IMR-90 (cell line): ENCODE measurements around the gene ZNF26. TPM values are rescaled to one million over a fixed set of nuclear protein-coding genes. Genes with fewer than 3 reads are reported as not detected.

ENCODE experiments used
- ATAC-seq: fragments of 200-7000 bp; cut with Tn5 transposase; 2 replicates; pipeline ENCODE4 v1.9.1; 2020; ENCODE audit warnings: low read depth, mild to moderate bottlenecking, moderate library complexity
- BruUV-seq: library from RNA; stranded (reverse); fragments of 400-500 nt; replicated peaks from 2 replicates; lab custom pipeline; 2021; lab: Mats Ljungman, UMichigan
- CTCF ChIA-PET: fragments of 300-600 bp; formaldehyde crosslinking; extraction: SDS; loops from one replicate; lab custom pipeline; 2021; ENCODE audit warnings: antibody characterized with exemption; lab: Yijun Ruan, JAX
- POLR2A ChIA-PET: fragments of 300-600 bp; sonication (Branson Sonifier 250); formaldehyde crosslinking; loops from one replicate; lab custom pipeline; 2022; ENCODE audit warnings: antibody characterized with exemption; ENCODE audit not compliant: unreplicated experiment; lab: Charles Lee
- DNase-seq: peaks from one replicate; pipeline ENCODE4 v3.0.0; 2013
- H2AFZ ChIP-seq: replicated peaks from 2 replicates; pipeline ENCODE3; 2013; ENCODE audit warnings: low read length, mild to moderate bottlenecking; ENCODE audit not compliant: poor library complexity
- H2AK5ac ChIP-seq: 2 replicates; pipeline ENCODE4 v1.6.1; 2013; ENCODE audit warnings: low read depth, low read length, inconsistent platforms
- H2AK9ac ChIP-seq: replicated peaks from 2 replicates; pipeline ENCODE3; 2013; ENCODE audit warnings: mild to moderate bottlenecking, low read depth, low read length, moderate library complexity; ENCODE audit not compliant: poor library complexity
- H2BK120ac ChIP-seq: 2 replicates; pipeline ENCODE4 v1.6.1; 2013; ENCODE audit warnings: low read depth, low read length, inconsistent platforms
- H2BK15ac ChIP-seq: 3 replicates; pipeline ENCODE4 v1.6.1; 2013; ENCODE audit warnings: low read depth, low read length, inconsistent platforms
- H2BK20ac ChIP-seq: 2 replicates; pipeline ENCODE4 v1.6.1; 2013; ENCODE audit warnings: low read depth, mild to moderate bottlenecking, inconsistent platforms, low read length, moderate library complexity
- H2BK5ac ChIP-seq: 2 replicates; pipeline ENCODE4 v1.6.1; 2013; ENCODE audit warnings: mild to moderate bottlenecking, low read depth, low read length, inconsistent platforms; ENCODE audit not compliant: poor library complexity, severe bottlenecking
- H3K14ac ChIP-seq: replicated peaks from 2 replicates; pipeline ENCODE4 v1.6.1; 2013; ENCODE audit warnings: low read depth, low read length, inconsistent platforms
- H3K18ac ChIP-seq: 2 replicates; pipeline ENCODE4 v1.6.1; 2013; ENCODE audit warnings: low read depth, low read length, control low read depth
- H3K23ac ChIP-seq: 2 replicates; pipeline ENCODE4 v1.6.1; 2013; ENCODE audit warnings: low read depth, low read length, inconsistent platforms
- H3K27ac ChIP-seq: 2 replicates; pipeline ENCODE4 v1.5.1; 2013; ENCODE audit warnings: mild to moderate bottlenecking, control low read depth, low read length; ENCODE audit not compliant: insufficient read depth
- H3K27me3 ChIP-seq: 2 replicates; pipeline ENCODE4 v1.6.1; 2013; ENCODE audit warnings: low read length; ENCODE audit not compliant: control insufficient read depth, insufficient read depth
- H3K36me3 ChIP-seq: 2 replicates; pipeline ENCODE4 v1.6.1; 2013; ENCODE audit warnings: low read length, mixed read lengths; ENCODE audit not compliant: control insufficient read depth, insufficient read depth
- H3K4ac ChIP-seq: 2 replicates; pipeline ENCODE4 v1.6.1; 2013; ENCODE audit warnings: low read depth, low read length, inconsistent platforms
- H3K4me1 ChIP-seq: 2 replicates; pipeline ENCODE4 v1.6.1; 2013; ENCODE audit warnings: low read length, mixed read lengths; ENCODE audit not compliant: control insufficient read depth, insufficient read depth
- H3K4me2 ChIP-seq: 2 replicates; pipeline ENCODE4 v1.6.1; 2013; ENCODE audit warnings: low read depth, mild to moderate bottlenecking, control low read depth, low read length, moderate library complexity
- H3K4me3 ChIP-seq: 2 replicates; pipeline ENCODE4 v1.5.1; 2013; ENCODE audit warnings: low read depth, mild to moderate bottlenecking, control low read depth, low read length, moderate library complexity; ENCODE audit not compliant: insufficient read depth
- H3K56ac ChIP-seq: 2 replicates; pipeline ENCODE4 v1.6.1; 2013; ENCODE audit warnings: low read length, inconsistent platforms; ENCODE audit not compliant: insufficient read depth; ENCODE audit errors: extremely low read depth
- H3K79me1 ChIP-seq, 2 experiments: 2 replicates each; pipeline ENCODE4 v1.6.1; 2013; ENCODE audit warnings: low read length in 2 of 2, inconsistent platforms in 1 of 2, low read depth in 1 of 2
- H3K9ac ChIP-seq: 2 replicates; pipeline ENCODE4 v1.6.1; 2013; ENCODE audit warnings: low read depth, low read length, control low read depth
- H3K9me1 ChIP-seq: 2 replicates; pipeline ENCODE4 v1.6.1; 2013; ENCODE audit warnings: low read length, inconsistent platforms; ENCODE audit not compliant: insufficient read depth
- H3K9me3 ChIP-seq: 2 replicates; pipeline ENCODE4 v1.6.1; 2013; ENCODE audit warnings: low read length; ENCODE audit not compliant: control insufficient read depth, insufficient read depth
- H4K20me1 ChIP-seq: 2 replicates; pipeline ENCODE4 v1.6.1; 2013; ENCODE audit warnings: low read length, inconsistent platforms; ENCODE audit not compliant: insufficient read depth
- H4K5ac ChIP-seq: 2 replicates; pipeline ENCODE4 v1.6.1; 2013; ENCODE audit warnings: mild to moderate bottlenecking, low read depth, low read length, control low read depth
- H4K8ac ChIP-seq, 2 experiments: 2 replicates each; pipeline ENCODE4 v1.6.1; 2013; ENCODE audit warnings: low read depth in 2 of 2, low read length in 2 of 2, control low read depth in 1 of 2, inconsistent platforms in 1 of 2
- H4K91ac ChIP-seq: 2 replicates; pipeline ENCODE4 v1.6.1; 2013; ENCODE audit warnings: low read depth, low read length, inconsistent platforms; ENCODE audit not compliant: insufficient read depth
- CEBPB ChIP-seq: IDR thresholded peaks from 2 replicates; pipeline ENCODE4 v1.6.1; 2012; ENCODE audit warnings: low read depth, low read length, improper control_type of control experiment
- CHD1 ChIP-seq: IDR thresholded peaks from 2 replicates; pipeline ENCODE4 v1.6.1; 2012; ENCODE audit warnings: low read depth, low read length, improper control_type of control experiment
- CTCF ChIP-seq: conservative IDR thresholded peaks from 2 replicates; pipeline ENCODE4 v1.5.1; 2012; ENCODE audit warnings: mild to moderate bottlenecking, low read depth, low read length, improper control_type of control experiment
- ELK1 ChIP-seq: fragments of 150-350 bp; IDR thresholded peaks from 2 replicates; pipeline ENCODE4 v1.6.1; 2016; ENCODE audit warnings: low read depth, mild to moderate bottlenecking, low read length, moderate library complexity, borderline replicate concordance
- FOS ChIP-seq: fragments of 150-350 bp; IDR thresholded peaks from 2 replicates; pipeline ENCODE4 v1.6.1; 2016; ENCODE audit warnings: low read depth, low read length
- MAFK ChIP-seq: IDR thresholded peaks from 2 replicates; pipeline ENCODE4 v1.6.1; 2012; ENCODE audit warnings: low read depth, low read length, improper control_type of control experiment
- MAZ ChIP-seq: IDR thresholded peaks from 2 replicates; pipeline ENCODE4 v1.6.1; 2012; ENCODE audit warnings: low read depth, mild to moderate bottlenecking, low read length, improper control_type of control experiment, moderate library complexity, borderline replicate concordance
- MXI1 ChIP-seq: IDR thresholded peaks from 2 replicates; pipeline ENCODE4 v1.6.1; 2012; ENCODE audit warnings: low read depth, mild to moderate bottlenecking, low read length, moderate library complexity, borderline replicate concordance
- POLR2A ChIP-seq: IDR thresholded peaks from 2 replicates; pipeline ENCODE4 v1.6.1; 2012; ENCODE audit warnings: mild to moderate bottlenecking, low read depth, low read length
- RAD21 ChIP-seq: IDR thresholded peaks from 2 replicates; pipeline ENCODE4 v1.6.1; 2012; ENCODE audit warnings: low read length, improper control_type of control experiment
- RCOR1 ChIP-seq: IDR thresholded peaks from 2 replicates; pipeline ENCODE4 v1.6.1; 2012; ENCODE audit warnings: mild to moderate bottlenecking, low read length, improper control_type of control experiment; ENCODE audit not compliant: insufficient replicate concordance
- SMC3 ChIP-seq: fragments of 150-350 bp; IDR thresholded peaks from 2 replicates; pipeline ENCODE4 v1.6.1; 2016; ENCODE audit warnings: low read depth, mild to moderate bottlenecking, antibody characterized with exemption, low read length, moderate library complexity
- USF2 ChIP-seq: fragments of 150-350 bp; IDR thresholded peaks from 2 replicates; pipeline ENCODE4 v1.6.1; 2017; ENCODE audit warnings: mild to moderate bottlenecking, antibody characterized with exemption, low read length, low read depth
- WGBS, 2 experiments: methylation state at CpG; one replicate each; pipeline versions ENCODE4 v1.1.5 to v1.1.7; 2013; ENCODE audit warnings: missing lambda C conversion rate in 2 of 2; ENCODE audit not compliant: insufficient read length in 1 of 2; ENCODE audit errors: extremely low coverage in 2 of 2; 5-methylcytosine and 5-hydroxymethylcytosine counted together
- dilution Hi-C: fragments of 300-500 bp; cut with HindIII; formaldehyde crosslinking; loops from one replicate; pipeline ENCODE4 v1.14.3; 2018; ENCODE audit warnings: low sequenced_read_pairs; ENCODE audit not compliant: unreplicated experiment
- in situ Hi-C: fragments of 300-500 bp; cut with MboI; formaldehyde crosslinking; loops from 3 replicates; pipeline ENCODE4 v1.14.3; 2019; ENCODE audit warnings: low sequenced_read_pairs, inconsistent platforms, mixed read lengths
- intact Hi-C: fragments of 100-400 bp; cut with micrococcal nuclease; formaldehyde crosslinking; loops from 2 replicates; pipeline ENCODE4 v1.10.0; 2022
- polyA plus RNA-seq, 3 experiments: library from polyadenylated mRNA; depleted of rRNA; stranded (reverse); fragments of >200 nt; gene quantifications; 2 replicates each; pipeline ENCODE4 v1.2.3, GENCODE V29; 2012; ENCODE audit warnings: low replicate concordance in 1 of 3
- total RNA-seq: library from RNA; depleted of rRNA; stranded (reverse); fragments of >200 nt; gene quantifications from 2 replicates; pipeline ENCODE4 v1.2.3, GENCODE V29; 2012

Gene ZNF26
- total and polyA plus RNA-seq, 2 of the 4 experiments (the other 2 are of a cell fraction), result 6.3 to 11.8 TPM

GRCh38 chr12:133037207-133038005, 51.2 kb downstream of the ZNF26 start, which contains the start of gene ZNF84:
Gene ZNF84 (plus strand): TSS chr12:133037509. CDS start chr12:133041468, 3,959 bp downstream.
- CTCF ChIA-PET, result no interaction called here
- Histone ChIP-seq H4K8ac (peak within 1 kb of the TSS in 1 of 2 experiments; percentile 90; a peak in 2 of 4 replicates), H3K4me2 (peak within 1 kb of the TSS; percentile 83), H3K27ac (peak within 1 kb of the TSS; percentile 61), H3K36me3 (peaks cover 16% of the 10 kb centered on the region), H2BK20ac (no peak within 1 kb of the TSS), H3K9me1 (no peaks in the 10 kb centered on the region), H3K4me3 (peak within 1 kb of the TSS; percentile 52), H4K91ac (peak within 1 kb of the TSS; percentile 75), H3K27me3 (no peaks in the 10 kb centered on the region), H3K79me1 (peaks cover 5 to 6% of the 10 kb centered on the region in 2 experiments; a peak in 2 of 4 replicates), H2BK5ac (peak within 1 kb of the TSS; percentile 67), H3K18ac (no peak within 1 kb of the TSS), H4K20me1 (no peaks in the 10 kb centered on the region), H2BK15ac (no peak within 1 kb of the TSS), H2AFZ (peak within 1 kb of the TSS; percentile 94), H4K5ac (peak within 1 kb of the TSS; percentile 21; the same call in 1 of the 2 replicates), H3K23ac (peak within 1 kb of the TSS; percentile 50; the same call in 1 of the 2 replicates), H2BK120ac (peak within 1 kb of the TSS; percentile 63), H3K4me1 (no peaks in the 10 kb centered on the region), H3K9ac (peak within 1 kb of the TSS; percentile 78), H3K9me3 (peaks cover 36% of the 10 kb centered on the region), H2AK5ac (no peak within 1 kb of the TSS), H3K14ac (peak within 1 kb of the TSS; percentile 84), H3K4ac (peak within 1 kb of the TSS; percentile 89), H3K56ac (peak within 1 kb of the TSS; percentile 67; the same call in 1 of the 2 replicates), H2AK9ac (peak within 1 kb of the TSS; percentile 87)
- 0% methylated on average over 26 of the region's 103 CpGs; no CpG with 5 or more reads in 1 of the 2 experiments for WGBS, 2 experiments
- dilution Hi-C loops (no loop called here), in situ Hi-C loops (no loop called here), intact Hi-C loops (loop anchor here (1.0 kb wide), 1 partner anchor 51 kb away; the partner anchor contains the start of gene ZNF26)
- POLR2A ChIA-PET, result interaction anchor here (0.6 kb wide), 1 partner anchor 117 kb away, joined by 3 read pairs; no protein-coding TSS in a partner anchor
- ATAC-seq (peak; percentile 96), DNase-seq (peak; percentile 98)
- no TSS peak for BruUV-seq
- TF ChIP-seq USF2 (peak; percentile 96), SMC3 (no peak), MAZ (0 out of 2 replicates have a peak, but pooled peaks have one; percentile 47), MXI1 (peak; percentile 72; the same call in 1 of the 2 replicates), CTCF (no peak), CEBPB (no peak), ELK1 (0 out of 2 replicates have a peak, but pooled peaks have one; percentile 20), CHD1 (no peak), RAD21 (no peak), FOS (peak; percentile 22; the same call in 1 of the 2 replicates), POLR2A (peak; percentile 79), MAFK (no peak), RCOR1 (no peak)
